Neural crest cell (in vitro differentiated cells): ENCODE results near the gene HMG20A. TPM values are rescaled to one million over a fixed set of nuclear protein-coding genes. Genes with fewer than 3 reads are reported as not detected.

ENCODE experiments used
- DNase-seq: peaks from one replicate; pipeline ENCODE4 v3.0.0; 2021; ENCODE audit warnings: low read depth, mixed read lengths, low spot score
- H3K27ac Mint-ChIP-seq: one replicate; pipeline ENCODE4 v1.8.0; 2021; ENCODE audit warnings: mild to moderate bottlenecking, mixed read lengths; ENCODE audit not compliant: unreplicated experiment
- H3K27me3 Mint-ChIP-seq: 2 replicates; pipeline ENCODE4 v1.8.0; 2021; ENCODE audit warnings: low read depth, mild to moderate bottlenecking, mixed read lengths
- H3K36me3 Mint-ChIP-seq: 2 replicates; pipeline ENCODE4 v1.8.0; 2021; ENCODE audit warnings: low read depth, mild to moderate bottlenecking, mixed read lengths
- H3K4me1 Mint-ChIP-seq: 2 replicates; pipeline ENCODE4 v1.8.0; 2021; ENCODE audit warnings: mixed read lengths
- H3K4me3 Mint-ChIP-seq: one replicate; pipeline ENCODE4 v1.8.0; 2021; ENCODE audit warnings: mild to moderate bottlenecking, mixed read lengths
- H3K9me3 Mint-ChIP-seq: 2 replicates; pipeline ENCODE4 v1.8.0; 2021; ENCODE audit warnings: mixed read lengths
- CTCF ChIP-seq: fragments of 200-600 bp; sonication (generic); conservative IDR thresholded peaks from 2 replicates; pipeline ENCODE4 v1.5.0; 2021; ENCODE audit warnings: antibody characterized with exemption, mild to moderate bottlenecking
- total RNA-seq: library from RNA; stranded (reverse); gene quantifications from 2 replicates; pipeline ENCODE4 v1.2.1, GENCODE V29; 2021

Gene HMG20A
- total RNA-seq, 1 donor from 2014 or later = 67.2 TPM

GRCh38 chr15:77380033-77380432 is 40.7 kb upstream of the HMG20A start:
- no peaks in the 10 kb centered on the region for H3K27me3 Mint-ChIP-seq
- TF ChIP-seq CTCF = no peak
- H3K4me1 Mint-ChIP-seq = no peaks in the 10 kb centered on the region
- no peaks in the 10 kb centered on the region for H3K9me3 Mint-ChIP-seq
- H3K36me3 Mint-ChIP-seq = no peaks in the 10 kb centered on the region
- H3K27ac Mint-ChIP-seq = no peak overlapping the region
- no peak for DNase-seq
- no peak overlapping the region for H3K4me3 Mint-ChIP-seq

GRCh38 chr15:77384086-77384485 is 36.6 kb upstream of the HMG20A start:
- no peak overlapping the region for H3K27ac Mint-ChIP-seq
- no peak for DNase-seq
- H3K4me1 Mint-ChIP-seq = no peaks in the 10 kb centered on the region
- no peaks in the 10 kb centered on the region for H3K27me3 Mint-ChIP-seq
- no peak overlapping the region for H3K4me3 Mint-ChIP-seq
- no peaks in the 10 kb centered on the region for H3K9me3 Mint-ChIP-seq
- TF ChIP-seq CTCF = no peak
- no peaks in the 10 kb centered on the region for H3K36me3 Mint-ChIP-seq

- no peak for TF ChIP-seq CTCF
- no peak for DNase-seq
- Mint-ChIP-seq H3K4me3 (no peak overlapping the region), H3K27ac (no peak overlapping the region), H3K36me3 (no peaks in the 10 kb centered on the region), H3K9me3 (no peaks in the 10 kb centered on the region), H3K27me3 (no peaks in the 10 kb centered on the region), H3K4me1 (no peaks in the 10 kb centered on the region)
These were observed 35.9 kb upstream of the HMG20A start for GRCh38 chr15:77384589-77385359.

GRCh38 chr15:77386626-77387025 is 34.1 kb upstream of the HMG20A start:
- Mint-ChIP-seq H3K9me3 (no peaks in the 10 kb centered on the region), H3K36me3 (no peaks in the 10 kb centered on the region), H3K27me3 (no peaks in the 10 kb centered on the region), H3K4me1 (no peaks in the 10 kb centered on the region), H3K4me3 (no peak overlapping the region), H3K27ac (no peak overlapping the region)
- DNase-seq = no peak
- no peak for TF ChIP-seq CTCF

- no peaks in the 10 kb centered on the region for H3K9me3 Mint-ChIP-seq
- no peaks in the 10 kb centered on the region for H3K4me1 Mint-ChIP-seq
- DNase-seq = no peak
- H3K27me3 Mint-ChIP-seq = no peaks in the 10 kb centered on the region
- TF ChIP-seq CTCF = no peak
- no peak overlapping the region for H3K27ac Mint-ChIP-seq
- H3K4me3 Mint-ChIP-seq = no peak overlapping the region
- H3K36me3 Mint-ChIP-seq = no peaks in the 10 kb centered on the region
These were observed 33.2 kb upstream of the HMG20A start for GRCh38 chr15:77387365-77388105.
